GM12878 (cell line): ENCODE measurements around the gene CTAG1A. TPM values are rescaled to one million over a fixed set of nuclear protein-coding genes. Genes with fewer than 3 reads are reported as not detected.

Experiments used
- BCL11A ChIP-seq: IDR thresholded peaks from 2 replicates; pipeline ENCODE4 v1.6.1; 2011; ENCODE audit warnings: low read depth, low read length
- BRCA1 ChIP-seq: IDR thresholded peaks from 2 replicates; pipeline ENCODE4 v1.6.1; 2011; ENCODE audit warnings: low read depth, low read length, improper control_type of control experiment
- EED ChIP-seq: sonication (generic); IDR thresholded peaks from 2 replicates; pipeline ENCODE4 v1.6.1; 2016; ENCODE audit warnings: antibody characterized with exemption, low read depth
- ETV6 ChIP-seq, 2 experiments: fragments of 450-650 bp in 1 of 2; IDR thresholded peaks in 1 of 2; conservative IDR thresholded peaks in 1 of 2; 2 replicates each; pipeline ENCODE4 v1.6.1; 2014; ENCODE audit warnings: antibody characterized with exemption in 1 of 2, borderline replicate concordance in 1 of 2, low read depth in 1 of 2, mild to moderate bottlenecking in 1 of 2, moderate library complexity in 1 of 2
- HDGF ChIP-seq: fragments of 450-650 bp; IDR thresholded peaks from 2 replicates; pipeline ENCODE4 v1.6.1; 2016; ENCODE audit warnings: antibody characterized with exemption
- IRF4 ChIP-seq: IDR thresholded peaks from 2 replicates; pipeline ENCODE4 v1.6.1; 2011; ENCODE audit warnings: low read depth, low read length
- KAT2A ChIP-seq: conservative IDR thresholded peaks from 2 replicates; pipeline ENCODE4 v1.6.1; 2011; ENCODE audit warnings: low read depth, low read length; ENCODE audit not compliant: control insufficient read depth
- NKRF ChIP-seq: fragments of 450-650 bp; conservative IDR thresholded peaks from 2 replicates; pipeline ENCODE4 v1.6.1; 2017; ENCODE audit warnings: mild to moderate bottlenecking, moderate library complexity
- NRF1 ChIP-seq: conservative IDR thresholded peaks from 2 replicates; pipeline ENCODE4 v1.6.1; 2011; ENCODE audit warnings: mild to moderate bottlenecking, low read depth, low read length, improper control_type of control experiment
- PAX5 ChIP-seq: IDR thresholded peaks from 2 replicates; pipeline ENCODE4 v1.6.1; 2011; ENCODE audit warnings: low read depth, low read length, borderline replicate concordance
- PAX8 ChIP-seq: fragments of 450-650 bp; IDR thresholded peaks from 2 replicates; pipeline ENCODE4 v1.6.1; 2017; ENCODE audit warnings: mild to moderate bottlenecking, moderate library complexity
- RB1 ChIP-seq: fragments of 450-650 bp; formaldehyde crosslinking; IDR thresholded peaks from 2 replicates; pipeline ENCODE4 v1.6.1; 2017; ENCODE audit warnings: mild to moderate bottlenecking, borderline replicate concordance
- SREBF2 ChIP-seq: IDR thresholded peaks from 2 replicates; pipeline ENCODE4 v1.6.1; 2012; ENCODE audit warnings: mild to moderate bottlenecking, low read length
- STAT3 ChIP-seq: IDR thresholded peaks from 2 replicates; pipeline ENCODE4 v1.6.1; 2011; ENCODE audit warnings: low read depth, low read length, improper control_type of control experiment
- TCF12 ChIP-seq: IDR thresholded peaks from 2 replicates; pipeline ENCODE4 v1.6.1; 2011; ENCODE audit warnings: low read depth, mild to moderate bottlenecking, low read length
- USF2 ChIP-seq: IDR thresholded peaks from 2 replicates; pipeline ENCODE4 v1.6.1; 2011; ENCODE audit warnings: low read depth, low read length, improper control_type of control experiment, borderline replicate concordance
- ZNF687 ChIP-seq: fragments of 450-650 bp; IDR thresholded peaks from 2 replicates; pipeline ENCODE4 v1.6.1; 2017; ENCODE audit warnings: mild to moderate bottlenecking, moderate library complexity
- polyA plus RNA-seq, 11 experiments: library from polyadenylated mRNA; depleted of rRNA in 4 of 11; unstranded in 6 of 11; stranded (reverse) in 5 of 11; fragments of >200 nt; fragmentation: Nextera tagmentation in 4 of 11; fragmentation: Illumina TruSeq in 1 of 11; extraction: Ambion mirVana in 4 of 11; extraction: Trizol in 1 of 11; gene quantifications; 1 replicate in 1 of 11; 2 replicates in 10 of 11; pipeline versions ENCODE4 v1.2.1 to v1.2.3, GENCODE V29; 2011 to 2016; ENCODE audit warnings: inconsistent platforms in 2 of 11, missing spikeins in 2 of 11, low read depth in 1 of 11
- total RNA-seq, 4 experiments: library from RNA; depleted of rRNA in 3 of 4; stranded (reverse); fragments of >200 nt in 3 of 4; fragmentation: Illumina TruSeq in 1 of 4; extraction: Trizol in 1 of 4; gene quantifications; 2 replicates each; pipeline versions ENCODE4 v1.2.1 to v1.2.3, GENCODE V29; 2013 to 2021
- TF ChIP-seq, protein P1 (sequence below): fragments of 450-650 bp; formaldehyde crosslinking; IDR thresholded peaks from 2 replicates; pipeline ENCODE4 v1.5.0; 2022; ENCODE audit warnings: mild to moderate bottlenecking, missing genetic modification characterization

Gene CTAG1A
- total and polyA plus RNA-seq, 10 of the 15 experiments (the other 5 are each of a cell fraction or from before 2014, with no cell fraction given), result not detected

- TF ChIP-seq ZNF687 (no peak), TCF12 (0 out of 2 replicates have a peak, but pooled peaks have one; percentile 11), NRF1 (no peak), IRF4 (no peak), BCL11A (no peak), PAX8 (no peak), USF2 (no peak), BRCA1 (no peak), EED (0 out of 2 replicates have a peak, but pooled peaks have one; percentile 19), RB1 (no peak), SREBF2 (no peak), PAX5 (peak; percentile 72; the same call in 1 of the 2 replicates), NKRF (peak; percentile 53; the same call in 1 of the 2 replicates), HDGF (no peak), ETV6 (conservative IDR thresholded peaks at IDR 0.05 in 1 of 2, IDR thresholded peaks at IDR 0.05 in 1 of 2; ENCODE audit: borderline replicate concordance in 1 of 2, low read depth in 1 of 2) (peak in 1 of 2 experiments; percentile 65; a peak in 2 of 4 replicates), KAT2A (no peak), STAT3 (no peak)
- TF ChIP-seq, protein P1, sequence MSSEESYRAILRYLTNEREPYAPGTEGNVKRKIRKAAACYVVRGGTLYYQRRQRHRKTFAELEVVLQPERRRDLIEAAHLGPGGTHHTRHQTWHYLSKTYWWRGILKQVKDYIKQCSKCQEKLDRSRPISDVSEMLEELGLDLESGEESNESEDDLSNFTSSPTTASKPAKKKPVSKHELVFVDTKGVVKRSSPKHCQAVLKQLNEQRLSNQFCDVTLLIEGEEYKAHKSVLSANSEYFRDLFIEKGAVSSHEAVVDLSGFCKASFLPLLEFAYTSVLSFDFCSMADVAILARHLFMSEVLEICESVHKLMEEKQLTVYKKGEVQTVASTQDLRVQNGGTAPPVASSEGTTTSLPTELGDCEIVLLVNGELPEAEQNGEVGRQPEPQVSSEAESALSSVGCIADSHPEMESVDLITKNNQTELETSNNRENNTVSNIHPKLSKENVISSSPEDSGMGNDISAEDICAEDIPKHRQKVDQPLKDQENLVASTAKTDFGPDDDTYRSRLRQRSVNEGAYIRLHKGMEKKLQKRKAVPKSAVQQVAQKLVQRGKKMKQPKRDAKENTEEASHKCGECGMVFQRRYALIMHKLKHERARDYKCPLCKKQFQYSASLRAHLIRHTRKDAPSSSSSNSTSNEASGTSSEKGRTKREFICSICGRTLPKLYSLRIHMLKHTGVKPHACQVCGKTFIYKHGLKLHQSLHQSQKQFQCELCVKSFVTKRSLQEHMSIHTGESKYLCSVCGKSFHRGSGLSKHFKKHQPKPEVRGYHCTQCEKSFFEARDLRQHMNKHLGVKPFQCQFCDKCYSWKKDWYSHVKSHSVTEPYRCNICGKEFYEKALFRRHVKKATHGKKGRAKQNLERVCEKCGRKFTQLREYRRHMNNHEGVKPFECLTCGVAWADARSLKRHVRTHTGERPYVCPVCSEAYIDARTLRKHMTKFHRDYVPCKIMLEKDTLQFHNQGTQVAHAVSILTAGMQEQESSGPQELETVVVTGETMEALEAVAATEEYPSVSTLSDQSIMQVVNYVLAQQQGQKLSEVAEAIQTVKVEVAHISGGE, result no peak
These were observed 37.5 kb upstream of the CTAG1A start, which contains the start of gene IKBKG (continued) for GRCh38 chrX:154547245-154548027.
